ENCODE data around the gene QSOX2. TPM values are rescaled to one million over a fixed set of nuclear protein-coding genes. Genes with fewer than 3 reads are reported as not detected.

QSOX2 gene
- total RNA-seq, 3 donors from 2014 or later (not counting 1 experiment from before 2014, with no cell fraction given), result 10.8 to 16.7 (median 16.6) TPM

DNA sequence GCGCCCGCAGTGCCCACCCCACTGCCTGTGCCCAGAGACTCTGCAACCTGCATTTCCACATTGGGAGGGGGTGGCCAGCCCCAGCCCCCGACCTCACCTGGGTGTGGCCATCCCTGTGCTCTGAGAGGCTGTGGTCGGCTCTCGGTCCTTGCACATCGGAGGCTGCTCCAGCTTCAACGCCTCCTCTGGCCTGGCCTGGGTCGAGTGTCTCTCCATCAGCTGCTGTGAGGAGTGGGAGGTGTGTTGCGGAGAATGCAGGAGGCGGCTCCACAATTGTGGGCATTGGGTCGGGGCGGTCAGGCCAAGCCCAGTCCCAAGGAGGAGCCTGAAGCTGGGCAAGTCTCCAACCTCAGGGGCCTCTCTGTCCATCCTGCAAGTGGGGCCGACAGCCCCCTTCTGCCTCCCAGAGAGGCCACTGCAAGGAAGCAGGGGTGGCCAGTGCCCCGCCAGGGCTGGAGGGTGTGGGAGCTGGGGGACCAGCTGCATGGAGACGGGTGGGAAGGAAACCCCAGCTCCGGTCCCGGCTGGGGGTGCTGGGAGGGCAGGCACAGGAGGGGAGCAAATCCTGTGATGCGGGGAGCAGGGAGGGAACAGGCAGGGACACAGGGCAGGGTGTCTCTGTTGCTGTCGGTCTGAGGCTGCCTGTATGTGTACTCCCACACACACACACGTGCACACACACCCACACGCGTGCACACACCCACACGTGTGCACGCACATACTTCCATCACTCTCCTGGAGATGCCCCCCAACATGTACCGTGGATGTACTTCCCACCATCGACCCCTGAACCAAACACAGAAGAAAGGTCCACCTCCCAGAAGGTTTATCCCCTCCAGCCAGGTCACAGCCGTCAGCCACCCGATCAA lies 29.4 kb upstream of the QSOX2 start:
- Histone ChIP-seq H3K9me3 (ENCODE audit: control insufficient read depth, insufficient read depth, low read length) (no peaks in the 10 kb centered on the region), H3K36me3 (ENCODE audit: control insufficient read depth, insufficient read depth, low read length) (no peaks in the 10 kb centered on the region), H3K4me3 (ENCODE audit: low read length) (no peak overlapping the region), H3K27me3 (ENCODE audit: control insufficient read depth, insufficient read depth, low read length) (no peaks in the 10 kb centered on the region), H3K27ac (ENCODE audit: low read length) (no peak overlapping the region), H3K4me1 (ENCODE audit: control insufficient read depth, insufficient read depth, low read length) (no peaks in the 10 kb centered on the region)
- ATAC-seq (no peak), DNase-seq (no peak)
- Mint-ChIP-seq H3K27ac (no peak overlapping the region), H3K36me3 (no peaks in the 10 kb centered on the region), H3K9me3 (no peaks in the 10 kb centered on the region), H3K27me3 (ENCODE audit: low read depth in 2 of 2) (peaks cover 0 to 8% of the 10 kb centered on the region in 2 donors), H3K4me1 (no peaks in the 10 kb centered on the region), H3K4me3 (no peak overlapping the region)
- intact Hi-C loops (cut with micrococcal nuclease), result no loop called here
- 83% methylated on average over 28 of the region's 28 CpGs for WGBS (ENCODE audit: insufficient coverage)
- TF ChIP-seq, protein P1, sequence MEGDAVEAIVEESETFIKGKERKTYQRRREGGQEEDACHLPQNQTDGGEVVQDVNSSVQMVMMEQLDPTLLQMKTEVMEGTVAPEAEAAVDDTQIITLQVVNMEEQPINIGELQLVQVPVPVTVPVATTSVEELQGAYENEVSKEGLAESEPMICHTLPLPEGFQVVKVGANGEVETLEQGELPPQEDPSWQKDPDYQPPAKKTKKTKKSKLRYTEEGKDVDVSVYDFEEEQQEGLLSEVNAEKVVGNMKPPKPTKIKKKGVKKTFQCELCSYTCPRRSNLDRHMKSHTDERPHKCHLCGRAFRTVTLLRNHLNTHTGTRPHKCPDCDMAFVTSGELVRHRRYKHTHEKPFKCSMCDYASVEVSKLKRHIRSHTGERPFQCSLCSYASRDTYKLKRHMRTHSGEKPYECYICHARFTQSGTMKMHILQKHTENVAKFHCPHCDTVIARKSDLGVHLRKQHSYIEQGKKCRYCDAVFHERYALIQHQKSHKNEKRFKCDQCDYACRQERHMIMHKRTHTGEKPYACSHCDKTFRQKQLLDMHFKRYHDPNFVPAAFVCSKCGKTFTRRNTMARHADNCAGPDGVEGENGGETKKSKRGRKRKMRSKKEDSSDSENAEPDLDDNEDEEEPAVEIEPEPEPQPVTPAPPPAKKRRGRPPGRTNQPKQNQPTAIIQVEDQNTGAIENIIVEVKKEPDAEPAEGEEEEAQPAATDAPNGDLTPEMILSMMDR (IDR thresholded peaks at IDR 0.05), result no peak

DNA sequence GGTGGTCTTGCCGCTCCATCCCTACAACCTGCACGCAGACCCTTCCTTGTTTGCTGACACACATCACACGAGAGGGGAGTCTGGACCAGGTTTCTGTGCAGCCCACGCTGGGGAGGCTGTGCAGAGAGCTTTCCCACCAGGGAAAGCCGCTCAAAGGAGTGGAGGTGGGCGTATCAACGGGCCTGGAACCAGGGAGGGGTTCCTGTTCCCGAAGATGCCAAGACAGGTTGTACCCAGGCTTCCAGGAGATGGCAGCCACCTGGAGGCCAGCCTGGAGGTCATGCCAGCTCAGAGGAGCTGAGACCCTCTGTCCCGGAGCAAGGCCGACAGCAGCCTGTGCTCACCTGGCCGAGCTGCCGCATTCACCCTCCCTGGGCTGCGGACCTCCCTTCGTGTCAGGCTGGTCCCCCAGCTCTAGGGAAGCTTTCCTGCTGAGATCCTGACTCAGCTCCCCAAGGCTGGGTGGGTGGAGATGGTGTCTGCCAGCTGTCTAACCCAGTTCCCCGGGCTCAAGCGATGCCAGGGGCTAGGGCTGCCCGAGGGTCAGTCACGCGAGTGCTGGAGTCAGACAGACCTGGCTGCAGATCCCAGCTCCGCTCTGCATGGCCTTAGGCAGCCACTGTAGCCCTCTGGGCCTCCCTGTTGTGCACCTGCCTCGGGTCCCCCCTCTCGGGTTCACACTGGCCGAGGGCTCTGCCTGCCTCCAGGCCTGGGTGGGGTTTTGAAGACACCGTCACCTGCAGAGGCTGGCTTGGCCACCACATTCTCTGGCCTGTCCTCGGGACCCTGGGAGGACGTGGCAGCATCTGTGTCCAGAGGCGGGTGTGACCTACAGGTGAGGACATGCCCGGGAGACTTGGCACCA lies 28.5 kb upstream of the QSOX2 start:
- H3K4me1 Mint-ChIP-seq, result no peaks in the 10 kb centered on the region
- H3K4me1 ChIP-seq (ENCODE audit: control insufficient read depth, insufficient read depth, low read length), result no peaks in the 10 kb centered on the region
- 89% methylated on average over 28 of the region's 28 CpGs for WGBS (ENCODE audit: insufficient coverage)
- no peak for ATAC-seq
- no peak overlapping the region for H3K4me3 Mint-ChIP-seq
- intact Hi-C loops (cut with micrococcal nuclease), result no loop called here
- no peaks in the 10 kb centered on the region for H3K27me3 ChIP-seq (ENCODE audit: control insufficient read depth, insufficient read depth, low read length)
- TF ChIP-seq, protein P1 (IDR thresholded peaks at IDR 0.05), result no peak
- H3K27me3 Mint-ChIP-seq (ENCODE audit: low read depth in 2 of 2), result peaks cover 0 to 6% of the 10 kb centered on the region in 2 donors
- H3K27ac Mint-ChIP-seq, result no peak overlapping the region
- no peaks in the 10 kb centered on the region for H3K9me3 Mint-ChIP-seq
- no peak for DNase-seq
- no peaks in the 10 kb centered on the region for H3K36me3 Mint-ChIP-seq
- no peaks in the 10 kb centered on the region for H3K9me3 ChIP-seq (ENCODE audit: control insufficient read depth, insufficient read depth, low read length)
- H3K36me3 ChIP-seq (ENCODE audit: control insufficient read depth, insufficient read depth, low read length), result no peaks in the 10 kb centered on the region
- no peak overlapping the region for H3K27ac ChIP-seq (ENCODE audit: low read length)
- H3K4me3 ChIP-seq (ENCODE audit: low read length), result no peak overlapping the region

DNA sequence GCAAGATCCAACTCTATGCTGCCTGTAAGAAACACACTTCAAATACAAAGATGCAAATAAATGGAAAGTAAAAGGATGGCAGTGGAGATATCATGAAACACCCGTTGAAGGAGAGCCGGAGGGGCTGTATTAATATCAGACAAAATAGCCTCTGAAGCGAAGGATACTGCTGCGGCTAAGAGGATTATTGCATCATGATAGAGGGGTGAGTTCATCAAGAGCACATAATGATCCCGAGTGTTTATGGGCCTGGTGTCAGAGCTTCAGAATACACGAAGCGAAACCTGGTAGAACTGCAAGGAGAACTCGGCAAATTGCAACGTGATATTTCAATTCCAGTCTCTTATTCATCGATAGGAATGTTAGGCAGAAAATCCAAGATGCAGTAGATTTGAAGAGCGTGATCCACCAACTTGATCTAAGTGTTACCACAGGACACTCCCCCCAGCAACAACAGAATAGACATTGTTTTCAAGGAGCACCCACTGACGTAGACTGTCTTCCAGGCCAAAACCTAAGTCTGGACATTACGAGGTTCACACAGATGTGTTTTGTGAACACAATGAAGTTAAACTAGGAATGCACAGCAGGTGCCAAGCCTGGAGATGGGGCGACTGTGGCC lies 27.7 kb upstream of the QSOX2 start:
- no peak overlapping the region for H3K27ac Mint-ChIP-seq
- no peaks in the 10 kb centered on the region for H3K4me1 ChIP-seq (ENCODE audit: control insufficient read depth, insufficient read depth, low read length)
- DNase-seq, result no peak
- H3K36me3 Mint-ChIP-seq, result no peaks in the 10 kb centered on the region
- H3K9me3 Mint-ChIP-seq, result no peaks in the 10 kb centered on the region
- intact Hi-C loops (cut with micrococcal nuclease), result no loop called here
- no peak overlapping the region for H3K4me3 ChIP-seq (ENCODE audit: low read length)
- H3K27me3 Mint-ChIP-seq (ENCODE audit: low read depth in 2 of 2), result peaks cover 0 to 6% of the 10 kb centered on the region in 2 donors
- no peaks in the 10 kb centered on the region for H3K36me3 ChIP-seq (ENCODE audit: control insufficient read depth, insufficient read depth, low read length)
- 83% methylated on average over 14 of the region's 14 CpGs for WGBS (ENCODE audit: insufficient coverage)
- H3K9me3 ChIP-seq (ENCODE audit: control insufficient read depth, insufficient read depth, low read length), result no peaks in the 10 kb centered on the region
- H3K4me3 Mint-ChIP-seq, result no peak overlapping the region
- no peak for ATAC-seq
- TF ChIP-seq, protein P1 (IDR thresholded peaks at IDR 0.05), result no peak
- no peaks in the 10 kb centered on the region for H3K4me1 Mint-ChIP-seq
- H3K27me3 ChIP-seq (ENCODE audit: control insufficient read depth, insufficient read depth, low read length), result no peaks in the 10 kb centered on the region
- no peak overlapping the region for H3K27ac ChIP-seq (ENCODE audit: low read length)
